ENCODE results near the gene PNKD.

PNKD gene

DNA sequence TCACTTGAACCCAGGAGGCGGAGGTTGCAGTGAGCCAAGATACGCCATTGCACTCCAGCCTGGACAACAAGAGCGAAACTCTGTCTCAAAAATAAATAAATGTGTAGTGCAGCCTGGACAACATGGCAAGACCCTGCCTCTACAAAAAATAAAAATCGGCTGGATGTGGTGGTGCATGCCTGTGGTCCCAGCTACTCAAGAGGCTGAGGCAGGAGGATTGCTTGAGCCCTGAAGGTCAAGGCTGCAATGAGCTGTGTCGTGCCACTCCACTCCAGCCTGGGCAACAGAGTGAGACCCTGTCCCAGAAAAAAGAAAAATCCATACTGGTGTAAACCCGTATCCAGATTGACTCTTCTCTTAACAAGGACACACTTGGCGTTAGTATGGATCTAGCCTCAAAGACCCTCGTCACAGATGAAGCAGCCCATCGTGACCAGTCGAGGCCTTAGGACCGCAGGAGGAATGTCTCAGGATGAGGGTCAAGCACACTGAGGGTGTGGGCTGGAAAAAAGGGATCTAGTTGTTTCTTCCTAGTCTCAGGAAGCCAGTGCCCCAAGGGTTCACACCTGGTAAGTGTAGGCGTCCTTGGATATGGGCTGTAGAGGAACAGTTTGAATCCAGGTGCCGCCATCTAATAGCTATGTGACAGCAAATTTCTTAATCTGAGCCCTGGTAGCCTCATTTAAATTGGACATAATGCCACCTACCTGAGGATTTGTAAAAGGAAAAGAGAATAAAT lies 13.5 kb upstream of the PNKD start:
- H3K27ac ChIP-seq (ENCODE audit: low read depth, low read length), result no peak overlapping the region
- H3K4me3 ChIP-seq (ENCODE audit: low read depth, low read length), result no peak overlapping the region
- no peaks in the 10 kb centered on the region for H3K9me3 ChIP-seq (ENCODE audit: control insufficient read depth, insufficient read depth, low read depth, low read length)
- no peaks in the 10 kb centered on the region for H3K27me3 ChIP-seq (ENCODE audit: control insufficient read depth, insufficient read depth, low read length)
- peaks cover 30% of the 10 kb centered on the region for H3K4me1 ChIP-seq (ENCODE audit: control insufficient read depth, insufficient read depth, low read length)
- peaks cover 44% of the 10 kb centered on the region for H3K36me3 ChIP-seq (ENCODE audit: control insufficient read depth, insufficient read depth, low read length)
- H3K9ac ChIP-seq (ENCODE audit: low read length), result no peak overlapping the region

DNA sequence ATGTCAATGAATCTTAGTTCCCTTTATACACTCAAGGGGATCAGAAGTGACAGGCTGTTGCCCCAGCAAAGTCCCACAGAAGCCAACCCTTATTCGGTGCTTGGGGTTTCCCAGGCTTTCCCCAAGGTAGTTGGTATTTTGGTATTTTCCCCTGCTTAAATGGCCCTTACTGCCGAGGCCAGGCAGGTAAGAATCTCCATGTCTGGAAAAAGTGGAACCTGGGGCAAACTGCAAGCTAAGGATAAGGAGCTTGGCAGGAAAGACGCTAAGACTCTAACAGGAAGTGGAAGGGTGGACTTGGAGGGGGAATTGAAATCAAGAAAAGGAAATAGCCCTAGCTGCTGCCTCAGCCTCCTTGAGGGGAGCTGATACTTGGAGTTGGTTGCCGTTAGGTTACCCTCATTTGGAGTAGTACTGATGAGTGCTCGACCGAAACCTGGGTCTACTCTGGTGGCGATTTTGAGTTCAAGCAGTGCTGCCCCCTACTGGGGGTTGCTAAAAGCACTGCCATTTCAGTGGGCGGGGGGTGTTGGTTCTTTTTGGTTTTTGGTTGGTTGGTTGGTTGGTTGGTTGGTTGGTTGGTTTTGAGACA lies 12.8 kb upstream of the PNKD start:
- no peak overlapping the region for H3K9ac ChIP-seq (ENCODE audit: low read length)
- peaks cover 33% of the 10 kb centered on the region for H3K4me1 ChIP-seq (ENCODE audit: control insufficient read depth, insufficient read depth, low read length)
- H3K27me3 ChIP-seq (ENCODE audit: control insufficient read depth, insufficient read depth, low read length), result no peaks in the 10 kb centered on the region
- H3K9me3 ChIP-seq (ENCODE audit: control insufficient read depth, insufficient read depth, low read depth, low read length), result no peaks in the 10 kb centered on the region
- H3K36me3 ChIP-seq (ENCODE audit: control insufficient read depth, insufficient read depth, low read length), result peaks cover 38% of the 10 kb centered on the region
- no peak overlapping the region for H3K4me3 ChIP-seq (ENCODE audit: low read depth, low read length)
- no peak overlapping the region for H3K27ac ChIP-seq (ENCODE audit: low read depth, low read length)

DNA sequence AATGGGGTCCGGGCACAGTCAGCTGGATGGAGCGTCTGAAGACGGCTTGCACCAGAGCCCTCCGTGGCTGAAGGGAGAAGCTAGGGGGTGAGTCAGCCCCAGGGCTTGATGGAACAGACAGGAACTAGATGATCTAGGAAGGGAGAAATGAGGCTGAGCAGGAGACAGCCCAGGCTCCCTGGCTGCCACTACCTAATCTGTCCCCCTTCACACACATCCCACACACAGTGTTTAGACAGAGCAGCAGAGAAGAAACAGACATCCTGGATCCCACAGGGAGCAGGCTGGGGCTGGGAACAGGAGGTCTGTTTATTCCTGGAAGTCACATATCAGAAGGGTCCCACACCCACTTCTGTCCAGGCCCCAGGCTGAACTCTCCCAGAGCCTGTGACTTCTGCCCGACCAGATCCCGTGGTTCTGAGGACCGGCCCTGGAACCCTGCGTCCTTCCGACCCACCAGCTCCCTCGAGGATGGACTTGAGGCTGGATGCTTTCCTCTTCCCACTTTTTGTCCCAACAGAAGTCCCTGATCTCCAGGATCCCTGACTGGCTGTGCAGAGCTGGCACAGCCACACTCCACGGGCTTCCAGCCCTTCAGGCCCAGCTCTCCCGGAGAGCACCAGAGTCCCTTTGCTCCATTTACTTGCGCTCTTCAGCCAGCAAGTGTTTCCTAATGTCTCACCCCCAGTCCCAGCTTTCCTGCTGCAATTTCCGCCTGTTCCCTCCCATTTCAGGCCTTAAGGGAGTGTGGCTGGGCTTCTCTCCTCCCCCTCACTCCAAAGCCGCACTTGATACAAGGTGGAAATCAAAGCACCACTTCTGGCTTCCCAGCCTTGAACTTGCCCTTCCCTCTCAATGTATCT lies 11.0 kb upstream of the PNKD start:
- H3K27me3 ChIP-seq (ENCODE audit: control insufficient read depth, insufficient read depth, low read length), result no peaks in the 10 kb centered on the region
- H3K4me3 ChIP-seq (ENCODE audit: low read depth, low read length), result no peak overlapping the region
- no peak overlapping the region for H3K9ac ChIP-seq (ENCODE audit: low read length)
- H3K9me3 ChIP-seq (ENCODE audit: control insufficient read depth, insufficient read depth, low read depth, low read length), result no peaks in the 10 kb centered on the region
- peaks cover 33% of the 10 kb centered on the region for H3K36me3 ChIP-seq (ENCODE audit: control insufficient read depth, insufficient read depth, low read length)
- H3K27ac ChIP-seq (ENCODE audit: low read depth, low read length), result no peak overlapping the region
- peaks cover 33% of the 10 kb centered on the region for H3K4me1 ChIP-seq (ENCODE audit: control insufficient read depth, insufficient read depth, low read length)

DNA sequence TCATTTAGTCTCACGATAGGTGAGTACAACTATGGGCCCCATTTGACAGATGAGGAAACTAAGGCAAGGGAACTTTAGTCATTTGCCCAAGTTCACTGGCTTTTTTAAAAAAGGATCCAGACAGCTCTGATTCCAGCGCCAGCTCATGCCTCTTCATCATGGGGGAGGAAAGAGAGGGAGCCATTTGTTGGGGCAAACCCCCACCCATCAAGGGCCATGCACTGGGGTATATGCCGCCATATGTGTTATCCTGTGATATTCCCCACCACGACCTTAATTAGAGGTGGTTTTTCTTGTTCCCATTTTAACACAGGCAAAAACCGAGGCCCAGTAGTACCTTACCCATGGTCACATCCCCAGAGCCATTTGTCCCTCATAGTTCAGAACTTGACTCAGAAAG lies 10.2 kb upstream of the PNKD start:
- no peak overlapping the region for H3K27ac ChIP-seq (ENCODE audit: low read depth, low read length)
- peaks cover 33% of the 10 kb centered on the region for H3K36me3 ChIP-seq (ENCODE audit: control insufficient read depth, insufficient read depth, low read length)
- H3K9me3 ChIP-seq (ENCODE audit: control insufficient read depth, insufficient read depth, low read depth, low read length), result no peaks in the 10 kb centered on the region
- peaks cover 33% of the 10 kb centered on the region for H3K4me1 ChIP-seq (ENCODE audit: control insufficient read depth, insufficient read depth, low read length)
- no peak overlapping the region for H3K4me3 ChIP-seq (ENCODE audit: low read depth, low read length)
- H3K27me3 ChIP-seq (ENCODE audit: control insufficient read depth, insufficient read depth, low read length), result no peaks in the 10 kb centered on the region
- no peak overlapping the region for H3K9ac ChIP-seq (ENCODE audit: low read length)

DNA sequence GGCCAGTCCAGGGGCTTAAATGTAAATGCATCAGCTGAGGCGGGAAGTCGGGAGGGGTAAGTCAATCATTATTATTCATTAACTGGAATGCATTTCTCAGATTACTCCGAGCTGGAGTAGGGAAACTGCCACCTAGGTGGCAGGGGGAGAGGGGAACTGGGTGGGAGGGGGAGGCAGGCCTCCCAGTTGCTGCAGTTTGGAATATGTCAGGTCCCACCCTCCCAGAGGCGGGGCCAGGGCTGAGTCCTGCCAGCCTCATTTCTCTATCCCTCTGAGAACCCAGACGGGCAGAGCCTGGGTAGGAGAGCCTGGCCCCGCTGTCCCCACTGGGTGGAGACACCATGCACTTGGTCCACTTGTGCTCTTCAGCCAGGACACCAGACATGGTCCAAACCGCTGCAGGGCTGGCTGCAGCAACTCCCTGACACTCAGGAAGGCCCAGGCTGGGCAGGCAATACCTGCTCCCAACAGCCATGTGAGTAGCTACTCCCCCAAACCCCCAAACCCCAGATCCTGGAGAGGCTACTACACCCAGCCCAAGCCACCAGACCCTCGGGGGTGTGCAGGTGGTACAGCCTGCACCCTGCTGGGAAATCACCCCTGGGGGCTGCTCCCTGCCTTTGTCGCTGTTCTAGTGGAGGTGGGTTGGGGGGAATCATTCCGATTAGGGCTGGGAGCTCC lies 9.4 kb upstream of the PNKD start, which contains the start of gene GPBAR1:
Gene GPBAR1, plus strand, starts transcription at position 274 of the 681 bp plus-strand sequence. CDS start 1,710 bp downstream, outside the sequence.
- no peaks in the 10 kb centered on the region for H3K27me3 ChIP-seq (ENCODE audit: control insufficient read depth, insufficient read depth, low read length)
- H3K9ac ChIP-seq (ENCODE audit: low read length), result peak within 1 kb of the TSS; percentile 41
- peaks cover 33% of the 10 kb centered on the region for H3K36me3 ChIP-seq (ENCODE audit: control insufficient read depth, insufficient read depth, low read length)
- no peaks in the 10 kb centered on the region for H3K9me3 ChIP-seq (ENCODE audit: control insufficient read depth, insufficient read depth, low read depth, low read length)
- H3K4me3 ChIP-seq (ENCODE audit: low read depth, low read length), result no peak within 1 kb of the TSS
- peaks cover 33% of the 10 kb centered on the region for H3K4me1 ChIP-seq (ENCODE audit: control insufficient read depth, insufficient read depth, low read length)
- H3K27ac ChIP-seq (ENCODE audit: low read depth, low read length), result peak within 1 kb of the TSS; percentile 37; the same call in 1 of the 2 replicates

DNA sequence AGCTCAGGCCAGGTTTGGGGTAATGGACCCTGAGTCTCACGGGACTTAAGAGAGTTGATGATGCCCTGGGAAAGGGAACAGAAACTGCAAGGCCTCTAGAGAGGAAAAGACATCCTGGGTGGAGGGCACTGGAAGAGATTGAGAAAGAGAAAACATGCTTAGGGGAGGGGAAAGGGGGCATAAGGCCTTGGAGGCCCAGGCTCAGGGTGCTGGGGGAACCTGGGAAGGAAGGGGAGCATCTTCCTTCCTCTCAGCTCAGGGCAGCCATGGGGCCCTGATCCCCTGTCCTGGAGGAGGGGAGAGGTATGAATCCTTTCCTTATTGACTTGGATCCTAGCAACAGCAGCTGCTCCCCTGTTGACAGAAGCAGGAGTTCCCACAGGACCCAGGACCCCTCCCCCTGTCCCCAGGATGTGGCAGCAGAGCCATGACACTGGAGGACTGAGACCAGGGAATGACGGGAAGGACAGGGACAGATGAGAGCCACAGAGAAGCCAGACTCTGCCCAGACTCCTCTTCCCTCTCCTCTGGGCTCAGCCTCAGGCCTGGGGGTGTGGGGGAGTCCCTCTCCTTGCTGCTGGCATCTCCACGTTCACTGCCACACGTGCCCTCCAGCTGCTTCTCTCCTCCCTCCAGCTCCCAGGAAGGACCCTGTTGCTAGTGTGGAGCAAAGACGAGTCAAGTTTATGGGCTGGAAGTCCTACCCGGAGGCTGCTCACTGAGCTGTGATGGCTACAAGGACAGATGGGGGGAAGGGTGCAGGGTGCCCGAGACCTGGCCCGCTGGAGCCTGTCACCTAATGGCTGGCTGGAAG lies 8.7 kb upstream of the PNKD start:
- Histone ChIP-seq H3K4me1 (ENCODE audit: control insufficient read depth, insufficient read depth, low read length) (peaks cover 33% of the 10 kb centered on the region), H3K27ac (ENCODE audit: low read depth, low read length) (peak overlapping the region; percentile 37; the same call in 1 of the 2 replicates), H3K27me3 (ENCODE audit: control insufficient read depth, insufficient read depth, low read length) (no peaks in the 10 kb centered on the region), H3K36me3 (ENCODE audit: control insufficient read depth, insufficient read depth, low read length) (peaks cover 37% of the 10 kb centered on the region), H3K9ac (ENCODE audit: low read length) (peak overlapping the region; percentile 41), H3K4me3 (ENCODE audit: low read depth, low read length) (no peak overlapping the region), H3K9me3 (ENCODE audit: control insufficient read depth, insufficient read depth, low read depth, low read length) (no peaks in the 10 kb centered on the region)

DNA sequence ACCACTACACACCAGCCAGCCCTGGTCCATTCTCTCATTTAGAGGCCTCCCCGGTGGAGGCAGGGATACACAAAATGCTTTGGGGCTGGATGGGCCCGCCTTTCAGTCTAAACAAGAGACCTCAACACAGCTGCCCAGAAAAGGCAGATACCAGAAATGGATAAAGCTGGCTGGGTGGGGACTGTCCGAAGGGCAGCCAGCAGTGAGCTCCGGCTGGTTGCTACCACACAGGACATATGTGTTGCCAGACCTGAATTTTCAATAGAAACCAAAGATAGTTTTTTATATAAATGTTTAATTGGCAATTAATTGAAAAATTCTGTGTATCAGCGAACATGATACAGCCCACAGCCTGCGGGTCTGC lies 8.1 kb upstream of the PNKD start:
- Histone ChIP-seq H3K27me3 (ENCODE audit: control insufficient read depth, insufficient read depth, low read length) (no peaks in the 10 kb centered on the region), H3K9me3 (ENCODE audit: control insufficient read depth, insufficient read depth, low read depth, low read length) (no peaks in the 10 kb centered on the region), H3K36me3 (ENCODE audit: control insufficient read depth, insufficient read depth, low read length) (peaks cover 43% of the 10 kb centered on the region), H3K4me1 (ENCODE audit: control insufficient read depth, insufficient read depth, low read length) (peaks cover 33% of the 10 kb centered on the region), H3K4me3 (ENCODE audit: low read depth, low read length) (no peak overlapping the region), H3K9ac (ENCODE audit: low read length) (peak overlapping the region; percentile 41), H3K27ac (ENCODE audit: low read depth, low read length) (no peak overlapping the region)

DNA sequence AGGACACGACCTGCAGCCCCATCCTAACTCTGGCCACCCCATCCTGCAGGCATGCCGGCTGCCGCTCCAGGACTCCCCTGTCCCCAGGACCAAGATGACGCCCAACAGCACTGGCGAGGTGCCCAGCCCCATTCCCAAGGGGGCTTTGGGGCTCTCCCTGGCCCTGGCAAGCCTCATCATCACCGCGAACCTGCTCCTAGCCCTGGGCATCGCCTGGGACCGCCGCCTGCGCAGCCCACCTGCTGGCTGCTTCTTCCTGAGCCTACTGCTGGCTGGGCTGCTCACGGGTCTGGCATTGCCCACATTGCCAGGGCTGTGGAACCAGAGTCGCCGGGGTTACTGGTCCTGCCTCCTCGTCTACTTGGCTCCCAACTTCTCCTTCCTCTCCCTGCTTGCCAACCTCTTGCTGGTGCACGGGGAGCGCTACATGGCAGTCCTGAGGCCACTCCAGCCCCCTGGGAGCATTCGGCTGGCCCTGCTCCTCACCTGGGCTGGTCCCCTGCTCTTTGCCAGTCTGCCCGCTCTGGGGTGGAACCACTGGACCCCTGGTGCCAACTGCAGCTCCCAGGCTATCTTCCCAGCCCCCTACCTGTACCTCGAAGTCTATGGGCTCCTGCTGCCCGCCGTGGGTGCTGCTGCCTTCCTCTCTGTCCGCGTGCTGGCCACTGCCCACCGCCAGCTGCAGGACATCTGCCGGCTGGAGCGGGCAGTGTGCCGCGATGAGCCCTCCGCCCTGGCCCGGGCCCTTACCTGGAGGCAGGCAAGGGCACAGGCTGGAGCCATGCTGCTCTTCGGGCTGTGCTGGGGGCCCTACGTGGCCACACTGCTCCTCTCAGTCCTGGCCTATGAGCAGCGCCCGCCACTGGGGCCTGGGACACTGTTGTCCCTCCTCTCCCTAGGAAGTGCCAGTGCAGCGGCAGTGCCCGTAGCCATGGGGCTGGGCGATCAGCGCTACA lies 7.4 kb upstream of the PNKD start:
- Histone ChIP-seq H3K9ac (ENCODE audit: low read length) (no peak overlapping the region), H3K4me3 (ENCODE audit: low read depth, low read length) (no peak overlapping the region), H3K27me3 (ENCODE audit: control insufficient read depth, insufficient read depth, low read length) (no peaks in the 10 kb centered on the region), H3K4me1 (ENCODE audit: control insufficient read depth, insufficient read depth, low read length) (peaks cover 33% of the 10 kb centered on the region), H3K9me3 (ENCODE audit: control insufficient read depth, insufficient read depth, low read depth, low read length) (no peaks in the 10 kb centered on the region), H3K36me3 (ENCODE audit: control insufficient read depth, insufficient read depth, low read length) (peaks cover 48% of the 10 kb centered on the region), H3K27ac (ENCODE audit: low read depth, low read length) (no peak overlapping the region)

DNA sequence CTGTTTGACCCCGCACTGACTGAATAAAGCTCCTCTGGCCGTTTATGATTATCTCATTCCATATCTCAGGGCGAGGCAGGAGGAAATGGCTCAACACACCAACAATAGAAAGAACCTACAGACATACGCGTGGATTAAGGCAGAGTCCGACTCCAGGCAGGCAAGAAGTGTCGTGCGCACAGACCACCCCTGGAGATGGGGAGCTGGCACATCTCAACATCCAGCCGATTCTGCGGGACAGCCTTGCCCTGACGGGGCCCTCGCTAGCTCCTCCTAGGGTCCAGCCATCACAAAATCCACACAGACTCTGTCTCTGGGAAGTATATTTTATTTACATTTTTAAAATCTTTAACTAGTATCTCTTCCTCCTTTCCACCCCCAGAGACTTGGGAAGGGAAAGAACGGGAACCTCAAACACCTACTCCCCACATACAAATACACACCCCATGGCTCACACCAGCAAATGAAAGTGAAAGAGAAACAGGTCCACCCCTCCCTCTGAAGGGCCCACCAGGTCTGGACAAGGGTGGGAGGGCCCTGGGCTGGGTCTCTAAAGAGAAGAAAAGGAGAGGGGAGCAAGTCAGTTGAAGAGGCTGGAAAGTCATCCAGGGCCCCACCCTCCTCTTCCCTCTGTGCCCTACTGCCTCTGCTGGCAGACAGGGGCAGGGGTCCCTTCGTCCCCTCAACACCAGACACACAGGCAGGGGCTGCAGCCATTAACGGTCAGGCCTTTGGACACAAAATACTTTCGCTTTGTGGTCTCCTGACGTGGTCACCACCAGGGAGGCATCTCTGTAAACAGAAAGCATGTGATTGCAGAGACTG lies 6.3 kb upstream of the PNKD start:
- H3K4me1 ChIP-seq (ENCODE audit: control insufficient read depth, insufficient read depth, low read length), result peaks cover 30% of the 10 kb centered on the region
- H3K27me3 ChIP-seq (ENCODE audit: control insufficient read depth, insufficient read depth, low read length), result no peaks in the 10 kb centered on the region
- H3K9me3 ChIP-seq (ENCODE audit: control insufficient read depth, insufficient read depth, low read depth, low read length), result no peaks in the 10 kb centered on the region
- H3K36me3 ChIP-seq (ENCODE audit: control insufficient read depth, insufficient read depth, low read length), result peaks cover 48% of the 10 kb centered on the region
- H3K27ac ChIP-seq (ENCODE audit: low read depth, low read length), result no peak overlapping the region
- H3K4me3 ChIP-seq (ENCODE audit: low read depth, low read length), result no peak overlapping the region
- no peak overlapping the region for H3K9ac ChIP-seq (ENCODE audit: low read length)
